DMS153 treated with DMSO at 0.1 percent for 48 hours (cell line): ENCODE measurements around the gene KLHL11.
A peak's percentile ranks its signal among the peaks of the same experiment; 100 is the strongest.

Source experiments
- DNase-seq: peaks from one replicate; lab custom pipeline; 2025; ENCODE audit not compliant: unreplicated experiment; lab: John Stamatoyannopoulos, UW

KLHL11 gene

GRCh38 chr17:41811549-41812380 lies 53.5 kb downstream of the KLHL11 start, which contains the start of gene P3H4:
Gene P3H4, minus strand, starts transcription at chr17:41811949. Its CDS starts 34 bp downstream, at chr17:41811915.
- DNase-seq = peak; percentile 44

GRCh38 chr17:41810659-41811548 lies 54.3 kb downstream of the KLHL11 start:
- no peak for DNase-seq

- no peak for DNase-seq
Measured at GRCh38 chr17:41806685-41807445, 58.4 kb downstream of the KLHL11 start.
